Body of pancreas (tissue), 4 donors: ENCODE measurements around the gene GNA15. TPM values are rescaled to one million over a fixed set of nuclear protein-coding genes. Genes with fewer than 3 reads are reported as not detected.

Experiments
- ATAC-seq: fragments of 150-250 bp; one replicate; pipeline ENCODE4 v1.9.1; 2016
- DNase-seq, 4 donors: peaks; one replicate each; pipeline ENCODE4 v3.0.0-alpha.2; 2019
- H3K27ac ChIP-seq, 4 donors: fragments of 200-600 bp; sonication (generic); 1 replicate in 3 of 4; 2 replicates in 1 of 4; pipeline versions ENCODE4 v1.5.1 to v1.6.1; 2016 to 2019; ENCODE audit warnings: mild to moderate bottlenecking in 1 of 4, mixed read lengths in 1 of 4, moderate library complexity in 1 of 4
- H3K27me3 ChIP-seq, 2 donors: fragments of 200-600 bp; sonication (generic); one replicate each; pipeline ENCODE4 v1.6.0; 2016; ENCODE audit warnings: mild to moderate bottlenecking in 1 of 2
- H3K36me3 ChIP-seq, 2 donors: fragments of 200-600 bp; sonication (generic); replicated peaks in 1 of 2; 2 replicates each; pipeline ENCODE4 v1.5.1; 2016; ENCODE audit warnings: low read depth in 2 of 2; ENCODE audit not compliant: insufficient read depth in 1 of 2
- H3K4me1 ChIP-seq: fragments of 200-600 bp; sonication (generic); one replicate; pipeline ENCODE4 v1.6.0; 2016
- H3K4me3 ChIP-seq, 2 donors: fragments of 200-600 bp; sonication (generic); 1 replicate in 1 of 2; 2 replicates in 1 of 2; pipeline ENCODE4 v1.5.1; 2016 to 2019
- H3K9me3 ChIP-seq, 3 donors: fragments of 200-600 bp; sonication (generic); 1 replicate in 2 of 3; 2 replicates in 1 of 3; pipeline ENCODE4 v1.5.1; 2016
- POLR2A ChIP-seq, 3 donors: fragments of 450-650 bp; IDR thresholded peaks; one replicate each; pipeline ENCODE4 v1.6.1; 2016; ENCODE audit warnings: antibody characterized with exemption in 3 of 3, mild to moderate bottlenecking in 2 of 3
- whole genome bisulfite sequencing, 2 donors: methylation state at CpG; one replicate each; pipeline ENCODE4 v1.1.5; 2017; 5-methylcytosine and 5-hydroxymethylcytosine counted together
- intact Hi-C: fragments of 100-400 bp; cut with DNase I; formaldehyde crosslinking; loops from one replicate; pipeline ENCODE4 v1.15.1; 2023
- total RNA-seq, 2 donors: library from RNA; depleted of rRNA; stranded (reverse); fragments of >200 nt; gene quantifications; one replicate each; pipeline ENCODE4 v1.1.0, GENCODE V29; 2016
- TF ChIP-seq, protein P1 (sequence below), 7 experiments: fragments of 450-650 bp in 4 of 7; fragments of 200-600 bp in 3 of 7; sonication (generic) in 3 of 7; IDR thresholded peaks; one replicate each; pipeline ENCODE4 v1.5.1; 2016 to 2019; ENCODE audit warnings: antibody characterized with exemption in 7 of 7

GNA15 gene
- total RNA-seq, 2 donors from 2014 or later: 1.6 to 2.6 TPM

DNA sequence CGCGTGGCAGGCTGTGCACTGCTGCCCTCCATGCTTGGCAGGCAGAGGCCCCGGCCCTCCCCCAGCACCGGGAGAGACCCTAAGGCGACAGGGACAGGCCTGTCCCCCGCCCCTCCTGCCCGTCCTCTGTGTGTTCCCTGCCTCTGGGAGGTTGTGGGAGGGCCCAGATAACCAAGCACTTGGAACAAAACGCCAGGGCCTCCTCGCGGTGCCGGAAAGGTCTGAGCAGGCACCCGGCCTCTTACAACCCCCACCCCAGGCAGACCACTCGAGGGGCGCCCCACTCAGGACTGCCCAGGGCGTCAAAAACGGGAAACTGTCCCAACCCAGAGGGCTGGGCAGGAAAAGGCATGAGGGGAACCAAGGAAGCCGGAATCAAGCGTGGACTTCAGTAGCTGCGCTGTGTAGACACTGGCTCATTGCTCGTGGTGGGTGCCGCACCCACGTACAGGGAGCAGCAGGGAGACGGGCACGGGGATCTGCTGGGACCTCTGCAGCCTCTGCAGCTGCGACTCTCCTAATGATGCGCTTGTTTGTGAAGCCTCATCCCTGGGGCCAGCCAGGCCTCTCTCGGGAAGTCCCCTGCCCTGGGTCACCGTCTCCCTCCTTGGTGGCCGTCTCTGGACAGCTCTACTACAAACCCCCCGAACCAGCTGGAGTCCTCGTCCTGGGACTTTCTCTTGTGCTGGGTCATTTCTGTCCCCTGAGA lies 21.7 kb upstream of the GNA15 start:
- H3K4me3 ChIP-seq: no peak overlapping the region
- DNase-seq (no peak), ATAC-seq (no peak)
- WGBS, 2 donors: 78 to 86% methylated on average over 4 to 27 of the region's 31 CpGs
- H3K27me3 ChIP-seq: no peaks in the 10 kb centered on the region
- intact Hi-C loops: loop anchor here (5.0 kb wide), 1 partner anchor 42 kb away; no protein-coding TSS in a partner anchor
- H3K9me3 ChIP-seq: no peaks in the 10 kb centered on the region
- no peak overlapping the region for H3K27ac ChIP-seq
- TF ChIP-seq, protein P1, sequence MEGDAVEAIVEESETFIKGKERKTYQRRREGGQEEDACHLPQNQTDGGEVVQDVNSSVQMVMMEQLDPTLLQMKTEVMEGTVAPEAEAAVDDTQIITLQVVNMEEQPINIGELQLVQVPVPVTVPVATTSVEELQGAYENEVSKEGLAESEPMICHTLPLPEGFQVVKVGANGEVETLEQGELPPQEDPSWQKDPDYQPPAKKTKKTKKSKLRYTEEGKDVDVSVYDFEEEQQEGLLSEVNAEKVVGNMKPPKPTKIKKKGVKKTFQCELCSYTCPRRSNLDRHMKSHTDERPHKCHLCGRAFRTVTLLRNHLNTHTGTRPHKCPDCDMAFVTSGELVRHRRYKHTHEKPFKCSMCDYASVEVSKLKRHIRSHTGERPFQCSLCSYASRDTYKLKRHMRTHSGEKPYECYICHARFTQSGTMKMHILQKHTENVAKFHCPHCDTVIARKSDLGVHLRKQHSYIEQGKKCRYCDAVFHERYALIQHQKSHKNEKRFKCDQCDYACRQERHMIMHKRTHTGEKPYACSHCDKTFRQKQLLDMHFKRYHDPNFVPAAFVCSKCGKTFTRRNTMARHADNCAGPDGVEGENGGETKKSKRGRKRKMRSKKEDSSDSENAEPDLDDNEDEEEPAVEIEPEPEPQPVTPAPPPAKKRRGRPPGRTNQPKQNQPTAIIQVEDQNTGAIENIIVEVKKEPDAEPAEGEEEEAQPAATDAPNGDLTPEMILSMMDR (IDR thresholded peaks at IDR 0.05): no peak
- no peak for TF ChIP-seq POLR2A (IDR thresholded peaks at IDR 0.05)
- peaks cover 0 to 6% of the 10 kb centered on the region in 2 donors for H3K36me3 ChIP-seq
- H3K4me1 ChIP-seq: no peaks in the 10 kb centered on the region

DNA sequence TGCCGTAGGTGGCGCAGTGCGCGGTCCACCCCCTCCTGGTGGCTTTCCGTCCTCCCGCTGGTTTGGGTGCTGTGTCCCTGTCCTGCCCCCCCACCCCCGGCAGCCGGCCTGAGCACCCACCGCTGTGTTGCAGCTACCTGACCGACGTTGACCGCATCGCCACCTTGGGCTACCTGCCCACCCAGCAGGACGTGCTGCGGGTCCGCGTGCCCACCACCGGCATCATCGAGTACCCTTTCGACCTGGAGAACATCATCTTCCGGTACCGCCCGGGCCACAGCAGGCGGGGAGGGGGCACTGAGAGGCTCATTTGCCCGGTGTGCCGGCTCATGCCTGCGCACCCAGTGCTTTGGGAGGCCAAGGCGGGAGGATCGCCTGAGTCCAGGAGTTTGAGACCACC lies 21.0 kb upstream of the GNA15 start:
- ATAC-seq (no peak), DNase-seq (peak in 1 of 4 donors; percentile 8)
- 91 to 92% methylated on average over 22 to 24 of the region's 29 CpGs for WGBS, 2 donors
- no peak overlapping the region for H3K4me3 ChIP-seq
- H3K36me3 ChIP-seq: peaks cover 0 to 6% of the 10 kb centered on the region in 2 donors
- no peak overlapping the region for H3K27ac ChIP-seq
- TF ChIP-seq, protein P1 (IDR thresholded peaks at IDR 0.05): no peak
- no peak for TF ChIP-seq POLR2A (IDR thresholded peaks at IDR 0.05)
- H3K9me3 ChIP-seq: no peaks in the 10 kb centered on the region
- no peaks in the 10 kb centered on the region for H3K27me3 ChIP-seq
- intact Hi-C loops: loop anchor here (5.0 kb wide), 1 partner anchor 43 kb away; no protein-coding TSS in a partner anchor
- no peaks in the 10 kb centered on the region for H3K4me1 ChIP-seq

DNA sequence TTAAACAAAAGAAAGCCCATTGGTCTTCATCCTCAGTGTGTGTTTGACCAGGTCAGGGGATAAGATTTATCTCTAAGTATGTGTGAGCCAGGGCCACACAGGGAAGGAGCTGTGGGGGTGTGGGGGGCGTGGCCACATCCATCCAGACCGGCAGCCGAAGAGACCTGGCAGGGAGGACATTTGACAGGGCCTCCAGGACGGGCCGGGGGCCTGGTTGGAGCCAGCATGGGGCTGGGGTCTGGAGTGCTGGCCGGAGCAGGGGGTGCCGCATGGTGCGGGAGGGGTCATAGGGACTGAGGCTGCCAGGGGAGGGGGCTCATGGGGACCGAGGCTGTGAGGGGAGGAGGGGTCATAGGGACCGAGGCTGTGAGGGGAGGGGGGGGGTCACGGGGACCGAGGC lies 20.4 kb upstream of the GNA15 start:
- ATAC-seq (no peak), DNase-seq (no peak)
- TF ChIP-seq, protein P1 (IDR thresholded peaks at IDR 0.05): no peak
- TF ChIP-seq POLR2A (IDR thresholded peaks at IDR 0.05): no peak
- 74 to 86% methylated on average over 8 to 9 of the region's 12 CpGs for WGBS, 2 donors
- H3K4me3 ChIP-seq: no peak overlapping the region
- H3K36me3 ChIP-seq: peaks cover 0 to 6% of the 10 kb centered on the region in 2 donors
- H3K9me3 ChIP-seq: no peaks in the 10 kb centered on the region
- H3K27me3 ChIP-seq: no peaks in the 10 kb centered on the region
- intact Hi-C loops: no loop called here
- no peaks in the 10 kb centered on the region for H3K4me1 ChIP-seq
- H3K27ac ChIP-seq: no peak overlapping the region

DNA sequence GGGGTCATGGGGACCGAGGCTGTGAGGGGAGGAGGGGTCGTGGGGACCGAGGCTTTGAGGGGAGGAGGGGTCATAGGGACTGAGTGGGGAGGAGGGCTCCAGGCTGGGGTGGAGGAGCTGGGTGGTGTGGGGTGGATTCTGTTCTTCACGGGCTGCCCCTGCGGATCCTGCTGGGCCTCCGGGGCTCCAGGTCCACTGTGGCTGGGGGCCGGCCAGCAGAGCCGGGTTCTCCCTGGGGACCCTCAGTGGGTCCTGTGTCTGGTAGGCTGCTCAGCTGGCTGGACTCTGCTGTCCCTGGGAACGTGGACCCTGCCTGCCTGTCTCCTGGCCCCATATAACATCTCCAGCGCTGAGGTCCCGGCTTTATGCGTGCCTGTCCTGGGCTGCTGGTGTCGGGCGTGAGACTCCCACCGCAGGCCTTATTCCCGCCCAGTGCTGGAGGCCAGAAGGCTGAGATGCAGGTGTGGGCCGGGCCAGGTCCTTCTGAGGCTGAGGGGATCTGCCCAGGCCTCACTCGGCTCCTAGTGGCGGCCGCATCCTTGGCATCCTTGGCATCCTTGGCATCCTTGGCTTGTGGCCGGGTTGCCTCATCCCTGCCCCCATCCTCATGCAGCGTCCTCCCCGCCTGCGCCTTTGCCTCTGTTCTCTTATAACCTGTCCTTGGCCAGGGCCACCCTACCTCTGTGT lies 19.8 kb upstream of the GNA15 start:
- intact Hi-C loops: no loop called here
- WGBS, 2 donors: 93% methylated on average over 18 to 24 of the region's 24 CpGs
- no peak overlapping the region for H3K4me3 ChIP-seq
- H3K9me3 ChIP-seq: no peaks in the 10 kb centered on the region
- H3K27me3 ChIP-seq: no peaks in the 10 kb centered on the region
- no peaks in the 10 kb centered on the region for H3K4me1 ChIP-seq
- no peak for DNase-seq
- no peak for ATAC-seq
- TF ChIP-seq POLR2A (IDR thresholded peaks at IDR 0.05): no peak
- TF ChIP-seq, protein P1 (IDR thresholded peaks at IDR 0.05): no peak
- no peak overlapping the region for H3K27ac ChIP-seq
- peaks cover 0 to 6% of the 10 kb centered on the region in 2 donors for H3K36me3 ChIP-seq
